T1000 (cell line): ENCODE data around the gene STX3.
"Not testable (repeated sequence)": the region's sequence is repeated elsewhere in the genome, so short reads cannot be mapped to it uniquely, and the experiment has no call there.

Source experiments
- DNase-seq: peaks from one replicate; lab custom pipeline; 2025; ENCODE audit warnings: mixed read lengths; lab: John Stamatoyannopoulos, UW

Gene STX3

GRCh38 chr11:59758401-59759037, 3.3 kb downstream of the STX3 start:
- no peak for DNase-seq

GRCh38 chr11:59759900-59760299, 4.7 kb downstream of the STX3 start:
- DNase-seq, result no peak

DNA sequence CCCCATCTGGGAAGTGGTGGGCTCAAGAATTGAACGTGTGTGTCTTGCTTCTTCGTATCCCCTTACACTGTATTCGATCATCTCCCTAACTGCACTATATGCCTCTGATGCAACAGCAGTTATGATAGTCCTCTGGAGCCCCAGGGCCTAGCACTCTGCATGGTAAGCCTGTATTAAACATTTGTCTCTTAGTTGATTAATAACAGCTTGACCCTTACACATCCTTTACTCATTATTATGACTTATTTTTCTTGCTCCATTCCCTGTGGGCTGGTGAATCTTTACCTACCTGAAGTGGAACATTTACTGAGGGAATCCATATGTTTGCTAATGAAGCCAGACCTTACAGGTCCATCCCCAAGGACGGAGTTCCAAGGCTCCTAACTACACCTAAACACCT, 5.6 kb downstream of the STX3 start:
- no peak for DNase-seq

DNA sequence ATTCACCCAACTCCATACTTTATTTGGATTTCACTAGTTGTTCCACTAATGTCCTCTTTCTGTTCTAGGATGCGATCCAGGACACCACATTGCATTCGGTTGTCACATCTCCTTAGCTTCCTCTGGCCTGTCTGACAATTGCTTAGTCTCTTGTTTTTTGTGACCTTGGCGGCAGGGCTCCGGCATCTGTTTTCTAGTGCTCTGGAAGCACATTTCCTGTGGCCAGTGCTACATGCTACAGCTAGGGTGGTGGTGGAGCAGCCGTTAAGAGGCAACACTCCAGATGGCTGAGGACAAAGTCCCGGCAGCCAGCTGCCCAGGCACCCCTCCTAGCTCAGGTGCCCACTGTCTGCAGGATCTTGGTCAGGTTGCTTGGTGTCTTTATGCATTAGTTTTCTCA, 6.8 kb downstream of the STX3 start:
- no peak for DNase-seq

DNA sequence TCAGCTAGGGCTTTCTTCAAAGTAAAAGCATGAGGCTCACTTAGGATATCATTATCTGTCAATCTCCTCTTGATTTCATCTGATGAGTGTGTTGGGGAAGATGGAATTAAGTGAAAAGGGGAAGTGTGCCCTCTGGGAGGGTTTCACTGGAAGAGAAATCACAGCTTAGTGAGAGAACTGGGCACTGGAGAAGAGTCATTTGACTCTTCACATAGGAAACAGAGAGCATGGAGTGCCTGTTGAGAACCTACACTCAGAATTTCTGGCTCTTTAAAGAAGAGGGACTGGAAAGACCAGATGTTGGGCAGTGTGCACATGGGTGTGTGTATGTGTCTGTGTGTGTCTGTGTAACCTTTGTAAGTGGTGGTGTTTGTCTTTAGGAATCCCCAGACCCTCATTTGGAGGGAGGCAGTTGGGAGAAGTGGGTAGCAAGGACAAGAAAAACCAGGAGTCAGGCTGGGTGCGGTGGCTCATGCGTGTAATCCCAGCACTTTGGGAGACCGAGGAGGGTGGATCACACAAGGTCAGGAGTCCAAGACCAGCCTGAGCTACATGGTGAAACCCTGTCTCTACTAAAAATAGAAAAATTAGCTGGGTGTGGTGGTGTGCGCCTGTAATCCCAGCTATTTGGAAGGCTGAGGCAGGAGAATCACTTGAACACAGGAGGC, 10.0 kb downstream of the STX3 start:
- DNase-seq, result no peak

- no peak for DNase-seq
These were observed 11.5 kb downstream of the STX3 start for GRCh38 chr11:59766542-59767224.

GRCh38 chr11:59767225-59767611, 12.0 kb downstream of the STX3 start:
- DNase-seq, result no peak

DNA sequence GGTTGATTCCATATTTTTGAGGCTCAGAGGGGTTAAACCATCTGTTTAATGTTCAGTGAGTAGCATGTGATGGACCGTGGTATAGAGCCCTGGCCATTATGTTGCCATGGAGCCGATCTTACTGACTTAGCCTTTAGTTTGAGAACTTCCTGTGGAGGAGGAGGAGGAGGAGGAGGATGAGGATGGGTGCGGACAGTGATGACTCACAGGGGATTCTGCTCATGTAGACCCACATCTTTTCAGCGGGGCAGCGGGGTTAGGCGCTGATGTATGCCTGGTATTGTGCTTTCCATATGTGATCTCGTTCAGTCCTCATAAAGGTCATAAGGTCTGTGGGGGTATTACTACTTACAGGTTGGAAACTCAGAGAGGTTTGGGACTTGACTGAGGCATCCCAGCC, 13.9 kb downstream of the STX3 start:
- no peak for DNase-seq

DNA sequence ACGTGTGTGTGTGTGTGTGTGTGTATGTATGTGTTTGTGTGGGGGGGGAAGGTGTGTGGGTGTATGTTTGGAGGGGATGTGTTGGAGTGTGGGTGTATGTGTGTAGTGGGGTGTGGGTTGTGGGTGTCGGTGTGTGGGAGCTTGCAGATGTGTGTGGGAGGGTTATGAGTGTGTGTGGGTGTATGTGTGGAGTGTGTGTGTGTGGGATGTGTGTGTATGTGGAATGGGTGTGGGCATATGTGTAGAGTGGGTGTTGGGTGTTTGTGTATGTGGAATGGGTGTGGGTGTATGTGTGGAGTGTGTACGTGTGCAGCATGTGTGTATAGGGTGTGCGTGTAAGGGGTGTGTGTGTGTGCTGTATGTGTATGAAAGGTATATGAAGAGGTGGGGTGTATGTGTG, 14.7 kb downstream of the STX3 start:
- no peak for DNase-seq

GRCh38 chr11:59770319-59770718, 15.1 kb downstream of the STX3 start:
- DNase-seq, result no peak

DNA sequence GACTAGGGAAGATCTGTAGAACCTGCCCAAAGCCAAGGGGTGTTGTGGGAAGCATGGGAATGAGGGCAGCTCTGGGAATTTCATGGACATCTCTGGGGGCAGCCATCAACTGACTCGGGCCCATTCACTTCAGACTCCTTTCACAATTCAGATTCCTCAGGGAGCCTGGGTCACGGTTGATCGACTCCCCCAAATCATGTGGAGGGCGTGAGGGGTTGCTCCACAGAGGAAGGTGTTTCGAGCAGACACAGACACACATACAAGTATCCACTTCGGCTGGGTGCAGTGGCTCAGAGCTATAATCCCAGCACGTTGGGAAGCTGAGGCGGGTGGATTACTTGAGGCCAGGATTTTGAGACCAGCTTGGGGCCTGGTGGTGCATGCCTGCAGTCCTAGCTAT, 15.7 kb downstream of the STX3 start:
- DNase-seq, result no peak

DNA sequence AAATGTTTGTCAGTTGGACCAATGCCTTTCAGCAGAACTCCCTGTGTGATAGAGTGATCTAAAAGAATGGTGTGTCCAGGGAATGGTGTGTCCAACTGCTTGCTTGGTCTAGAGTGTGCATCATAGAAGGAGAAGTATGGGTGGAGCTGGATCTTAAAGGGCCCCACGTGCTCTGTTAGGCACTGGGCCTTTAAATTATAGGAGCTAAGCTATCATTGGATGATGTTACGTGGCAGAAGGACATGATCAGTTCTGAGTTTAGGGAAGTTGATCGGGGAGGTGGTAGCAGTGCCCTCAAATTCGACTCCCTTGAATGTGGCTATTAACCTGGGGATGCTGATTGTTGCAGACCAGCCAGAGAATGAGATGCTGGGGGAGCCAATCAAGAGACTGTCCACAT, 16.4 kb downstream of the STX3 start:
- DNase-seq, result no peak

GRCh38 chr11:59773083-59773440, 17.9 kb downstream of the STX3 start:
- no peak for DNase-seq

DNA sequence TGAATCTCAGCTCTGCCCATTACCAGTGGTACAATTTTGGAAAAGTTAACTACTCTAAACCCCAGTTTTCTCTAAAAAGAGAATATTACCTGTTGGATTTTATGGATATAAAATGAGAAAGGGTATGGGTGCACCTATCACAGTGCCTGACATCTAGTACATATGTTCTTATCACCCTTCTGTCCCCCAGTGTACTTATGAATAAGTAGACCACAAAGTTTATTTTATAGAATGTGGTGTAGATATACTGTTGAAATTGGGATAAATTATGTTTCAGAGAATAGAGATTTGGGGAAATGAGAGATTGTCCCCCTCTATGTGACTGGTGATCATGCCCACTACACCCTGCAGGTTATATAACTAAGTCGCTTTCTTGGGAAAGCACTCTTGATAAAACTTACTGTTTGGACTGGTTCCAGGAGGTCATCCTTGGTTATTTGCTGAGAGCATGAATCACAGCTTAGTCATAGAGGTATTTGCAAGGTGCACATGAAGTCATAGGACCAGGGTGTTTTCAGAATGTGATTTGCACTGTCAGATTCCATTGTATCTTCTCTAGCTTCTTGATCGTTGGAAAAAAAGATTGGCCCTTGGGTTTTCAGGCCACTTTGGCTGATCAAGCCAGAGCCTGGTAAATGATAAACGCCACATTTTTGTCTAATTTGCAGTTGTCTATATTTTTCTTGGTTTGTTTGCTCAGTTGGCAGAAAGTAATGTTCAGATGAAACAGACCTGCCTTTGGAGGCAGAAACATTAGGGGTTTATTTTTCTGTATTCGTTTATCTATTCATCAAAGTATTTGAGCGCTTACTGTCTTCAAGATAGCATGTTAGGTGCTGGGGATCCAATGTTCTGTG, 21.3 kb downstream of the STX3 start:
- no peak for DNase-seq

DNA sequence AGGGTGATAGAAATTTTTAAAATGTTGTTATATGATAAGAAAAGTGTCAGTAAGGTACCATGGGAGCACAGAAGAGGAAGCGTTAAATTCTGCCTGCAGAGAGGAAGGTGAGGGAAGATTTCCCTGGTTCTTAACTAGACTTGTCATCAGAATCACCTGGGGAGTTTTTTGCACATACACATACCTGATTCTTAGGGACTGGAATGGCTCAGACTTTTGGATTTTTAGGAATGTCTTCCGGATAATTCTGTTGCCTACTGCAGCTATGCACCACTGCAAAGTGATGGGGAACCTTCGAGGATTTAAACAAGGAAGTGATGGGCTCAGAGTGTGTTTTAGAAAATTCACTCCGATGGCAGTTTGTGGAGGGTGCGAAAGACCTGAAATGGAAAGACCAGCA, 21.9 kb downstream of the STX3 start:
- no peak for DNase-seq

DNA sequence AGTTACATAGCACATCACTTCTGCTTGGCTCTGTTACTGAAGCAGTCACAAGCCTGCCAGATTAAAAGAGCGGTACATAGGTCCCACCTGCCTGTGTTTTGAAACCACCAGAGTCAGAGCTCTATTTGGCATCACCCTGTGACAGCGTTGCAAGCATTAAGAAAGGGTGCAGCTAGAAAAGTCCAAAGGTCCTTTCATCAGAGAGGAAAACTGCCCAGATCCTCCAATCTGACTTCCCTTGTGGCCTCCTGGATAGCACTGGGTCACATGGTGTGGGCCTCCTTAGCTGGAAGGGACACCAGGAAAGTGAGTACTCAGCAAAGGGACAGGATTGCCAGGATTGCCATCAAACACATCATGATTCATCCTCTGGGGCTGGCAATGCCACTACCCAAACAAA, 22.9 kb downstream of the STX3 start:
- DNase-seq, result no peak

DNA sequence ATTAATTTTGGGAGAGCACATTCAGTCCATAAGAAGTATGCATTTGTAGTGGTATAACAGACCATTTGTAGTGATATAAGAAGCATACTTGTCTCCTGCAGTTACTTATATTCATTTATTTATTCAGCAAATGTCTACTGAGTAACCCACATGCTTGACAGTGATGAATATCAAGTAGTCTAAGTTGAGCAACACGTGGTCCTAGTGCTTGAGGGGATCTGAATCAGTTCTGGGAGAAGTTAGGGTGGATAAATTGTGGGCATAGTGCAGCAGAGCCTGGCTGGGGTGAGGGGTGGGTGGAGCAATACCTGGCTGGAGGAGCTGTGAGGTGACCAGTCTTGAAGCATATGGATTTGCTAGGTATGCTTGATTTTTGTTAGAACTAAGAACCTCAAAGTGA, 24.3 kb downstream of the STX3 start:
- no peak for DNase-seq

DNA sequence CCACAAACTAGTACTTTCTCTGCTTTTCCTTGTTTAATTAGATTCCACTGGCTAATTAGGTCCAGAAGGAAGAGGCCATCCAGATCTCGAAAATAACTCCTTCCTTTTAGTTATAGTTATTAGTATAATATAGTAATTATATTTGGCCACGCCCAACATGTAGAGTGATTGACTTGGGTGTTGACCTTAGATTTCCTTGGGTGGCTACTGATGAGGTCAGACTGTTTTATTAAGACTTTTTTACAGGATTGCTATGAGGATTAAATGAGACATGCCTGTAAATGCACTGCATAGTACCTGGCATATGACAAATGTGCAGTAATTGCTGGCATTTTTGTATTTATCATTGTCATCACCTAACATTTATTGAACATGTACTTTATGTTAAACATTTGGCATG, 26.9 kb downstream of the STX3 start:
- DNase-seq, result no peak

- no peak for DNase-seq
These were observed 28.5 kb downstream of the STX3 start for GRCh38 chr11:59783632-59784090.

DNA sequence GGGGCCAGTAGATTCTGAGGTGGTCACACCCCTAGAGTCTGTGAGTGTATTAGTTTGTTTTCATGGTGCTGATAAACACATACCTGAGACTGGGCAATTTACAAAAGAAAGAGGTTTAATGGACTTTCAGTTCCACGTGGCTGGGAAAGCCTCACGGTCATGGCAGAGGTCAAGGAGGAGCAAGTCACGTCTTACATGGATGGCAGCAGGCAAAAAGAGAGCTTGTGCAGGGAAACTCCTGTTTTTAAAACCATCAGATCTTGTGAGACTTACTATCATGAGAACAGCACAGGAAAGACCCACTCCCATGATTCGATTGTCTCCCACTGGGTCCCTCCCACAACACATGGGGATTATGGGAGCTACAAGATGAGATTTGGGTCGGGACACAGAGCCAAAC, 29.3 kb downstream of the STX3 start:
- not testable (repeated sequence) for DNase-seq

GRCh38 chr11:59785818-59786217, 30.6 kb downstream of the STX3 start:
- DNase-seq, result no peak

DNA sequence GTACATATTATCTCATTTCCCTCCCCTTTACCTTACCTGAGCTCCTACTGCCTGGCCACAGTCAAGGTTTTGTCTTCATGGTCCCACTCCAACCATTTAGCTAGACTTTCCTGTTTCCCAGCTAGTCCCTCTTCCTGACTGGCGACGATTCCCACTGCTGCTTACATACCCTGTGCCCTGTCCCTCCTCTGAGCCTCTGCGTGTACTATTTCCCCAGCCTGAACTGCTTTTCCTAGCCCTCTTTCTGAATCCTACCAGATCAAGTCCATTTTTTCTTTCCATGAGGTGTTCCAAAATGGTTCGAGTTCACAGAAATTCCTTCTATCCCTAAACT, 32.0 kb downstream of the STX3 start:
- no peak for DNase-seq

DNA sequence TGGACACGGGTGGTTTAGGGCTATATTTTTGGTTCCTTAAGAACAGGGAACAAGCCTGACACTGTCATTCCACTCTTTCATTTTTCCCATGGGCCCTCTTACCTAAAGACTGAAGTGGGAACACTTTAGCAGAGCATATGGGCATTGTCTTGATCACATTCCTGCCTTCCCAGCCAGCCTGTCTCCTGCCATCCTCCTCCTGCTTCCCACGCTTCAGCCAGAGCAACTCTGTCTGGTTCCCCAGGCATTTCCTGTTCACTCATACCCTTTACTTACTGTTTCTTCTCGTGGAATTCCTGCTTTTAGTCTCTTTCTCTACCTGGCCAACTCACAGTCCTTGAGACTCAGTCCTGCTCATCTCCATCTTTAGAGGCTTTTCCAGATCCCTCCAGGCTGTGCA, 32.6 kb downstream of the STX3 start:
- DNase-seq, result no peak
